Muscle layer of duodenum (tissue), 2 donors: Measurements from ENCODE around the gene RNPS1.

Experiments used
- H3K27ac ChIP-seq: one replicate; pipeline ENCODE4 v1.7.0; 2013; ENCODE audit warnings: mild to moderate bottlenecking, low read length
- H3K27me3 ChIP-seq: one replicate; pipeline ENCODE4 v1.7.0; 2013; ENCODE audit warnings: low read depth, mild to moderate bottlenecking, control low read depth, low read length
- H3K36me3 ChIP-seq, 2 donors: one replicate each; pipeline ENCODE4 v1.7.0; 2013; ENCODE audit warnings: low read length in 2 of 2, control low read depth in 1 of 2, mild to moderate bottlenecking in 1 of 2; ENCODE audit not compliant: insufficient read depth in 2 of 2, control insufficient read depth in 1 of 2
- H3K4me1 ChIP-seq, 2 donors: one replicate each; pipeline ENCODE4 v1.7.0; 2013; ENCODE audit warnings: low read length in 2 of 2, mild to moderate bottlenecking in 2 of 2, control low read depth in 1 of 2, moderate library complexity in 1 of 2; ENCODE audit not compliant: insufficient read depth in 2 of 2, control insufficient read depth in 1 of 2
- H3K4me3 ChIP-seq, 2 donors: one replicate each; pipeline ENCODE4 v1.7.0; 2013; ENCODE audit warnings: low read length in 2 of 2, low read depth in 1 of 2, mild to moderate bottlenecking in 1 of 2
- H3K9me3 ChIP-seq, 2 donors: one replicate each; pipeline ENCODE4 v1.7.0; 2013; ENCODE audit warnings: low read length in 2 of 2, control low read depth in 1 of 2, mild to moderate bottlenecking in 1 of 2; ENCODE audit not compliant: control insufficient read depth in 1 of 2
- donor health status: healthy.

Gene RNPS1

GRCh38 chr16:2223221-2223941, 44.5 kb downstream of the RNPS1 start, which contains the start of gene E4F1:
E4F1 (plus strand) TSS chr16:2223591; CDS start chr16:2223614, 23 bp downstream.
- Histone ChIP-seq H3K4me3 (peak within 1 kb of the TSS; percentile 83 to 85), H3K36me3 (peaks cover 4 to 10% of the 10 kb centered on the region in 2 donors), H3K27ac (peak within 1 kb of the TSS; percentile 63), H3K4me1 (peaks cover 0 to 21% of the 10 kb centered on the region in 2 donors), H3K27me3 (no peaks in the 10 kb centered on the region), H3K9me3 (no peaks in the 10 kb centered on the region)

- H3K27ac ChIP-seq = no peak overlapping the region
These were observed 51.6 kb downstream of the RNPS1 start for GRCh38 chr16:2216330-2216729.

DNA sequence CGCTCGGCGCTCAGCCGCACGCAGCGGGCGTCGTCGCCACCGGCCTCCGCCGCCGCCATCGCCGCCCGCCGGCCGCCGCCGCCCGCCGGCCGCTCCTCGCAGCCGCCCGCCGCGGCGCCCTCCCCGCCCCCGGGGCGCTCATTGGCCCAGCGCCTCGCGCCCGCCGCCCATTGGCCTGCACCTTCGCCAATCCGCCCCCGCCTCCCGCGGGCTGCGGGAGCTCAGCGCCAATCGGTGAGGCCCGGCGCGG, 53.3 kb downstream of the RNPS1 start, which contains the start of gene PGP:
PGP (minus strand) TSS at position 122 of the 250 bp plus-strand sequence; CDS start at position 59, 63 bp downstream.
- no peaks in the 10 kb centered on the region for H3K27me3 ChIP-seq
- no peaks in the 10 kb centered on the region for H3K9me3 ChIP-seq
- H3K4me1 ChIP-seq = peaks cover 14 to 20% of the 10 kb centered on the region in 2 donors
- peaks cover 0 to 6% of the 10 kb centered on the region in 2 donors for H3K36me3 ChIP-seq
- peak within 1 kb of the TSS; percentile 61 to 85 for H3K4me3 ChIP-seq
- H3K27ac ChIP-seq = peak within 1 kb of the TSS; percentile 64

More at GRCh38 chr16:2216330-2216729, 51.6 kb downstream of the RNPS1 start:
- H3K4me1 ChIP-seq = peaks cover 14 to 20% of the 10 kb centered on the region in 2 donors
- H3K9me3 ChIP-seq = no peaks in the 10 kb centered on the region
- H3K4me3 ChIP-seq = no peak overlapping the region
- no peaks in the 10 kb centered on the region for H3K27me3 ChIP-seq
- H3K36me3 ChIP-seq = peaks cover 0 to 6% of the 10 kb centered on the region in 2 donors

GRCh38 chr16:2213817-2214718, 53.9 kb downstream of the RNPS1 start:
- Histone ChIP-seq H3K9me3 (no peaks in the 10 kb centered on the region), H3K4me1 (peaks cover 14 to 20% of the 10 kb centered on the region in 2 donors), H3K27ac (no peak overlapping the region), H3K36me3 (peaks cover 3 to 6% of the 10 kb centered on the region in 2 donors), H3K27me3 (no peaks in the 10 kb centered on the region), H3K4me3 (peak overlapping the region; percentile 61 to 85)

DNA sequence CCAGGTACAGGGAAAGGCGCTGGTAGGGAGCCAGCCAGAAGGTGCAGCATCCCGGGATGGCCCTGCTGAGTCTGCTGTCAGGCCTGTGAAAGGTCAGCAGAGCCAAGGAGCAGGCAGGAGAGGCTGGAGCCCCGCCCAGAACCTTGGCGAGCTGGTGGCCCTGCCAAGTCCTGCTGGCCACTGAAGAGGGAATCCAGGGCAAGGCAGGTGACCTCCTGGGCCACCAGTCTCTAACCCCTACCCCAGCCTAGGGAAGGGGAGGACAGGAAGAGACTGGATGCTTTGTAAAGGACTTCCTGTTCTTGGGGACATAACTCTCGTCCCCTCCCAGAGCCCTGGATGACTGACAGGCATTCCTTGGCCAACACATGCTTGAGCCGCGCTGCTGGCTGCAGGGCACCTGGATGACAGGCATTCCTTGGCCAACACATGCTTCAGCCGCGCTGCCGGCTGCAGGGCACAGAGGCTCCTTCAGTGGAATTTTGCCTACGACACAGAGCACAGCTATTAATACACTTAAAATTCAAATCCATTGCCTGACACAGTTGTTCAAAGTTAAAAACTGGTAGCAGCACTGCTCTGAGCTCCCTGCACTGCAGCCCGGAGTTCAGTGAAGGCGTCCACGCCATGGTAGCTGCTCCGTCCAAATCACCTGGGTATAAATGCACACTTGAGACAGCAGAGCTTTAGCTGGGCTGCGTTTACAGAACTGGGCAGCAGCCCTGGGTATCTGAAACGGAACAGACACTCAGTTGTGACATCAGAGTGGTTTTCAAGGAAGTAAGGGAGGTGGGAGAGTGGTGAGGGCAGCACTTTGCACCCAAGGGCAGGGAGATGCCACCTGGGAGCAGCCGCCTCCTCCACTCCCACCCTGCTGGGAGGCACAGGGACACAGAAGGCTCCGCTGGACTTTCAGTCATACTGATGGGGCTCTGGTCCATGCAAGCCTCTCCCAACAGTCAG, 55.3 kb downstream of the RNPS1 start:
- H3K4me3 ChIP-seq = peak overlapping the region; percentile 6 to 60
- H3K27ac ChIP-seq = no peak overlapping the region
- H3K27me3 ChIP-seq = no peaks in the 10 kb centered on the region
- H3K4me1 ChIP-seq = peaks cover 14 to 20% of the 10 kb centered on the region in 2 donors
- no peaks in the 10 kb centered on the region for H3K9me3 ChIP-seq
- peaks cover 6 to 18% of the 10 kb centered on the region in 2 donors for H3K36me3 ChIP-seq

DNA sequence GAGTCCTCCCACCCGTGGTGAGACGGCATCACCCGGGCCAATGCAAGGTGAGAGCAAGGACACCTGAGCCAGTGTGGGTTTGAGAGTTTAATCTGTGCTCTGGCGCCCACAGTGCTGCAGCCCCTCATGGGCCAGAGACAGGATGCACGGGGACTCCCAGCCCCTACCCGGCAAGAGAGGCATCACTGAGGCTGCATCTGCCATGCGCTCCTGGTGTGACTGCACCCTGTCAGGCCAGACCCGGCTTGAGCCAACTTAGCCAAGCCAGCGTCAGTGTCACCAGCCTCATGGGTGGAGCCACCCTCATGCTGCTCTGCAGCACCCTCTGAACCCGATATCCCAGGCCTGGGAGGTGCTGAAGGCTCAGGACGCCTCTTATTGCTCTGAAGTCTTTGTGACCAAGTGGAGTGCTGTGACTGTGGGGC, 56.0 kb downstream of the RNPS1 start:
- H3K9me3 ChIP-seq = no peaks in the 10 kb centered on the region
- peaks cover 14 to 21% of the 10 kb centered on the region in 2 donors for H3K4me1 ChIP-seq
- H3K36me3 ChIP-seq = peaks cover 6 to 20% of the 10 kb centered on the region in 2 donors
- H3K27ac ChIP-seq = no peak overlapping the region
- H3K27me3 ChIP-seq = no peaks in the 10 kb centered on the region
- no peak overlapping the region for H3K4me3 ChIP-seq

- peaks cover 20 to 33% of the 10 kb centered on the region in 2 donors for H3K4me1 ChIP-seq
These were observed 57.2 kb downstream of the RNPS1 start, which contains the start of gene BRICD5 for GRCh38 chr16:2210386-2211365. BRICD5 (minus strand) TSS chr16:2210863; CDS start chr16:2210833, 30 bp downstream.

DNA sequence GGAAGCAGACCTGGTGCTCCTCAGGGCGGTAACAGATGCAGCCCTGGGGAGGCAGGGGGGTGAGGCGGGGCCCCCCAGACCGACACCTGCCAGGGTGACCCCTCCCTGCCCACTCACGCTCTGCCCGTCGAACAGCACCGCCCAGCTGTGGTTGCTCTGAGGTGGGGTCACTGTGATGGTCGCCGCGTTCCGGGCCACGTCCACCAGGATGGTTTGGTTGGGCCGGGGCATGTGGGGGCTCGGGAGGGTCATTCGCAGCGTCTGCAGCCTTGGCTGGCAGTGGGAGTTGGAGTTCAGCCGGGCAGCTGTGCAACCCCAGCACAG, 58.0 kb downstream of the RNPS1 start:
- no peak overlapping the region for H3K27ac ChIP-seq
- H3K9me3 ChIP-seq = no peaks in the 10 kb centered on the region
- no peaks in the 10 kb centered on the region for H3K27me3 ChIP-seq
- peaks cover 20 to 33% of the 10 kb centered on the region in 2 donors for H3K4me1 ChIP-seq
- no peak overlapping the region for H3K4me3 ChIP-seq
- peaks cover 6 to 20% of the 10 kb centered on the region in 2 donors for H3K36me3 ChIP-seq

More at GRCh38 chr16:2210386-2211365, 57.2 kb downstream of the RNPS1 start, which contains the start of gene BRICD5:
- Histone ChIP-seq H3K4me3 (no peak within 1 kb of the TSS), H3K27ac (no peak within 1 kb of the TSS), H3K36me3 (peaks cover 6 to 20% of the 10 kb centered on the region in 2 donors), H3K9me3 (no peaks in the 10 kb centered on the region), H3K27me3 (no peaks in the 10 kb centered on the region)

DNA sequence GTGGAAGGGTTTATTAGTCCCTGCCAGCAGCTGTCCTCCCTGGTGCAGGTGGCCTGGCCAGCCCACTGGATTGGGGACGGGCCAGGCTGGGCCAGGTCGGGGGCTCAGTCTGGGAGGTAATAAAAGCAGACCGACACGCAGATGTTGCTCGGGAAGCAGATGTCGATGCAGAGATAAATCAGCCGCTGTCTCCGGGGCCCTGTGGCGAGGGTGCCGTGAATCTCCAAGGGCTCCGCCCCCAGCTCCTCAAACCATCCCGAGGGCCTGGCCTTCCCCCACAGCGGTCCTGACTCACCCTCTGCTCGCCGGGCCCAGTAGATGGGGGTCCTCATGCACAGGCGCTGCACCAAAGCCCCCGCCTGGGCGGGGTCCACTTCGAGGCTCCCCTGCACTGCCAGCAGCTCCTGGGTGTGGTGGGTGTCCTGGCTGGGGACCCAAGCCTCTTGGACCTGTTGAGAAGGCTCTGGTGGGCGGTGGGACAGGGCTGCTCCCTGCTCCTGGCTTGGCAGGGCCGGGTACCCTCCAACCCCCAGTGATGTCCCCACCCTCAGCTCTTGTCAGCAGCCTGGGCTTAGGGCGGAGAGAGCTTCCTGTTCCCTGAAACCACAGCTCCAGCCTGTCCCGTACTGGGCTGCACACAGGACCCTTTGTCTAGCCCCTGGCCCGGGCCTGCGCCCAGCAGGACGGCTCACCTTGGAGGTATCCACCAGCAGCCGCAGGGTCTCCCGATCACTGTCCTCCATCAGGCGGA, 58.5 kb downstream of the RNPS1 start:
- Histone ChIP-seq H3K4me1 (peaks cover 23 to 37% of the 10 kb centered on the region in 2 donors), H3K27ac (no peak overlapping the region), H3K27me3 (no peaks in the 10 kb centered on the region), H3K36me3 (peaks cover 6 to 20% of the 10 kb centered on the region in 2 donors), H3K9me3 (no peaks in the 10 kb centered on the region), H3K4me3 (no peak overlapping the region)
